Hematopoietic multipotent progenitor cell treated with erythropoietin and hydrocortisone succinate and interleukin-3 and kit ligand, for 4 days (in vitro differentiated cells): ENCODE results near the gene FARS2.

Experiments
- DNase-seq: peaks from one replicate; pipeline ENCODE4 v3.0.0-alpha.2; 2015

FARS2 gene

DNA sequence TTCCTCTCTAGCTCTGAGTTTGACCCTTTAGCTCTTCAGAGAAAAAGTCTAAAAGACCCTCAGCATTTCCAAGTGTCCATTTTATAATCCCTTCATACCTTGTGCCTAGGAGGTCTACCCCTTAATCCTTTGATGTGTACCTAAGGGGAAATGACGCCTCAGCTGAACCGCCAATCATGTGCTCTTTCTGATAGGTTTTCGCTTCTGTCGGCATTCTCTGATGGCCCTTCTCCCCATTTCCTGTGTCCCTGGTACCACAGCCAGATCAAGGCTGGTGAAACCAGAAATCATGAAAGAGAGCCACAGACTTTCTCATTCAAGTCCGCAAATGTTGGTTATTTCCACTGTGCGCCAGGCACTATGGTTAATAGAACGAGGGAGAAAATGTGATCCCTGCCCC is 333.9 kb downstream of the FARS2 start:
- DNase-seq = no peak

DNA sequence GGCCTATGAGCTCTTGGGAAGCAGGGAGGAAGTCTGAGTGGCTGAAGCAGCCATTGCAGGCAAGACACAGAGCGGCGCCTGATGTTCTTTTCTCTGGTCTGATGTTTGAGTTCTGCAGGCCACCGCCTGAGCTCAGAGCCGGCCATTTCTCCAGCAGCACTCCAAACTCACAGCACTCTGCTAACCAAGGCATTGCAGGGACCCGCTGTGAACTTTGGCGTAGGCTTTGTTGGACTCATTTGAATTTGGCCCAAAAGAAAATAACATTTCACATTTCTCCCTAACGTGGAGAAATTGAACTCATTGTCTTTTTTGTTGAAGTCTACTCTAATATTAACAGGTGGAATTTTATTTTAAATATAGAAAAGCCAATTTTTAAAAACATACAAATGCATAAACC is 336.1 kb downstream of the FARS2 start:
- DNase-seq = no peak

DNA sequence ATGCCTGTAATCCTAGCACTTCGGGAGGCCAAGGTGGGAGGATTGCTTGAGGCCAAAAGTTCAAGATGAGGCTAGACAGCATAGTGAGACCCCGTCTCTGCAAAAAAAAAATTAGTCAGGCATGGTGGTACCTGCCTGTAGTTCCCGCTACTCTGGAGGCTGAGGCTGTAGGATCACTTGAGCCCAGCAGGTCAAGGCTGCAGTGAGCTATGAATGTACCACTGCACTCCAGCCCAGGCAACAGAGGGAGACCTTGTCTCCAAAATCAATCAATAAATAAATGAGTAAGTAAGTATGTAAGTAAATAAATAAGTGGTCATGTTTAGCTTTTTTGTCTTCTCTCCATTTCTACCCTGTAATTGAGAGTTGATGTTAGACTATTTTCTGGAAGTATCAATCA is 336.8 kb downstream of the FARS2 start:
- no peak for DNase-seq

DNA sequence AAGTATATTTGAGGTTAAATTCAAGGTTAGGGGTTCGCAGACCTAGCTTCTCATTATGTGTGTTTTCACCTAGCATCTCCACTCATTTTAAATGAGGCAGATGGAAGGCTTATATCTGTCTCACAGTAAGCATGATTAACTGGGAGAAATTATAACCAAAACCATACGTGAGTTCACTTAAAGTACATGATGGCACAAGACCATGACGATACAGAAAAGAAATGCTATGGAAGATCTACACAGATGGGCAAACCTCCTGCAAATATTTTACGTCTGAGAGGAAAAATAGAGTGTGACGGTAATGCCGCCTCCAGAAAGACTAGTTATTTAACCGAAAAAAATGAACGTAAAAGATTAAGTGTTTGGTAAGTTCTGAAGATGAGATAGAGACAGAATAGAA is 337.8 kb downstream of the FARS2 start:
- no peak for DNase-seq

DNA sequence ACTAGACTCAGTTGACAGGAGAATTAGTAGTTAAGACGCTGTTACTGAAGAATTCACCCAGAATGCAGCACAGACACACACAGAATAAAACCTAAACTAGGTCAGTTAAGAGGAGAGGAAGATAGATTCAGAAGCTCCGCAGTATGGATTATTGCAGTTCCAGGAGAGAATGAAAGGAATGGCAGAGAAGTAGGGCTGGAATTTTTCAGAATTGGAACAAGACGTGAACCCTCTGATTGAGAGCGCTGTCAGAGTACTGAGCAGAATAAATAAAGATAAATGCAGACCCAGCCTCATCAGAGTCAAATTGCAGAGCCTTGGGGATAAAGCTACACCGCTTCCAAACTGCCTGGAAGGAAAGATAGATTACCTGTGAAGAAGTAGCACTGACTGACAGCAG is 344.6 kb downstream of the FARS2 start:
- DNase-seq = no peak

DNA sequence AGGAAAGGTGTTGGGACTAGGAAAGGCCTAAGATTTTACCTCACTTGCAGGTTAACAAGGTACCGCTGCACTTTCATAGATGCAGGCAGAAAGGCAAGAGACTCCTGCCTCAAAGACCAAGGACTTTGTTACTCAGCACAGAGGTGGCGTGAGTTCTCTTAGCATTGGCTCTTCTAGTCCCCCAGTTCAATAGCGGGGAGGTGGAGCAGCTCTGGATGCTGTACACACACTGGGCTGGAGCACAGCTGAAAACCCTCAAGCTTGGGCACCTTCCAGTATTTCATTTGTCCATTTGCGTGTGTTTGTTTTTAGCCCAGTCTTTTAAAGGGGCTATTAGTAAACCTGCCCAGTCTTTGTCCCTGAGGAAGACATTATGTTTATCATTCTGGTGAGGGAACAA is 345.2 kb downstream of the FARS2 start:
- DNase-seq = no peak

DNA sequence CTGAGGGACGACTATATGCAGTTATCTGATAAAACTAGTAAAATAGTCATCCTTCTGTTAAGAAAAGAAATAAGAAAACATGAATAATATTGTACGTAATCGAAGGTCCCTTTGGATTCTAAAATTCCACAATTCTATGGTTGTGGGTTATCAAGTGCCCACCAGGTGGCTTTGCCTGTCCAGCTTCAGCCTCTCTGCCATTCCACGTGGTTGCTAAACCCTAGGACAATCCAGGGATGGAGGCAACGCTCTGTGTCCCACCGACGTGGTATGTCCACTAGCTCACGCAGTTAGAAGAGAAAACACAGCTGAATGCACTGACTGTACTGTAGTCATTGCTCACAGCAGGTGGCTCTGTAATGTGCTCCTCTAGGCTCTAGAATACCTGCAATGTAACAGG is 349.3 kb downstream of the FARS2 start:
- no peak for DNase-seq

DNA sequence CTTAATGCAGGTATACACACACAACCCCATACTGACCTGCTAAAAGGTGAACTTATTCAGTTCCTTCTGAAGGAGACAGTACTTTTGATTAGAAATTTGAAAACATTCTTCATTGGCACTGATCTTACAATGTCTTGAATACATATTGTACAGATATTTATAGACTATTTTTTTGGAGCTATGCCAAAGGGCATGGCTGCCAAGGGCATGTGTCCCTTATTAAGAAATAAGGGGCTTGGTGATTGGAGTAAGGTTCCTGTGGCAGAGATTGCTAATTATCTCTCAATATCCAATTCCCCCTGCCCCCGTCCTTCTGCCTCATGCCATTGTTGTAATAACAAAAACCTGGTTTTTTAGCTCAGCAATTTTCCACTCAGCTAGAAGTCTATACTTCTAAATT is 355.9 kb downstream of the FARS2 start:
- DNase-seq = no peak

DNA sequence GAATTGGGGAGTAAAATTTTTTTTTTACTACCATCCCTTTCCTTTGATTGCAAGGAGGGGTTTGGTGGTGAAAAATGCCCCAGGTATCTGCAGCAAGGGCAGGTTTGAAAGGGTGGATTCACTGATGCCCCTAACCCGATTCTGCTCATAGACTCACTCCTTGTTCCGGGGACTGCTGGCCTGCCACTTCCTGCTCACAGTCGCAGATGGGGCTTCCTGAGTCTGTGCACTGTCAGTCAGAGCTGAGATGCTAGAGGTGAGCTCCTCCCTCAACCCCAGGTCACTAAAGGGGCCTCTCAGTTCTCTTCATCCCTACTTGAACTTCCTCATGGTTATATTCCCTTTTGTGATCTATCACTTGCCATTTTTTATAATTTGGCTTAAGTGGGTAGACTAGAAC is 357.9 kb downstream of the FARS2 start:
- DNase-seq = no peak

DNA sequence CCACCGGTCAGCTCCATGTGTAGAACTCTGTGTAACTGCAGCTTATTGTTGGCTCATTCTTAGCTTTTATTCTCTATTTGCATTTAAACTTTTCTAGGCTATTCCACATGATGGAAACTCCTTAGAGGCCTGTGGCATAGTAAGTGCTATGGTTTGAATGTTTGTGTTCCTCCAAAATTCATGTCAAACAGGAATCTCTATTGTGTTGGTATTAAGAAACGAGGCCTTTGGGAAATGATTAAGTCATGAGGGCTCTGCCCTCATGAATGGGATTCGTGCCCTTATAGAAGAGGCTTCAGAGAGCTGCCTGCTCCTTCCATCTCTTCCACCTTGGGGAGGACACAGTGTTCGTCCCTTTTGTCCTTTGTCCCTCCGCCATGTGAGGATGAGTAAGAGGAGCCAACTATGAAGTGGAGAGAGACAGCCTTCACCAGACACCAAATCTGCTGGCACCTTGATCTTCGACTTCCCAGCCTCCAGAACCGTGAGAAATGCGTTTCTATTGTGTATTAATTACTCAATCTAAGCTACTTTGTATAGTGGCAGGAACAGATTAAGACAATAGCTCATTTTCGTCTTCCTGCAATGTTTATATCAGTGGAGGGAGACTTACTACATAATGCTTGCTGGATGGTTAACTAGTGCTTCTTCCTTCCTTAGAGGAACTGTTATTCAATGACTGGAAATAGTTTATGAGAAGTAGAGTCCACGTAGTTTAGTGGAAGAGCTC is 361.1 kb downstream of the FARS2 start:
- no peak for DNase-seq

DNA sequence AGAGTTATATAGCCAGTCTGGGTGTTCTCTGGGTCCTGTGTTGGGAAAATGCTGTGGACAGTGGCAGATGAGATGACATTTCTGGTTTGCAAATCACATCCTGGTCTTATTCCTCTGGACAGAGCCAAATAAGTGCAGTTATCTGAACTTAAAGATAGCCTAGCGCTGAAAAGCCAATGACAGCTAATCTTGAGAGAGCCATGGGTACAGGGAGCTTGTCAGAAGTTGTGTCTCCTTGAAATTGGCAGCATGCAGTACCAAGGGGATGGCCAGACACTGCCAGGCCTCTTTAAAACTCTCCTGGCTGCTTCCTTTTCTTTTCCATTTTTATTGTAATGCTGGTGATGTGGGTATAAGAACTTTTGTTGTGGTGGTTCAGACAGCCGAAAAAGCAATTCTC is 362.5 kb downstream of the FARS2 start:
- no peak for DNase-seq

DNA sequence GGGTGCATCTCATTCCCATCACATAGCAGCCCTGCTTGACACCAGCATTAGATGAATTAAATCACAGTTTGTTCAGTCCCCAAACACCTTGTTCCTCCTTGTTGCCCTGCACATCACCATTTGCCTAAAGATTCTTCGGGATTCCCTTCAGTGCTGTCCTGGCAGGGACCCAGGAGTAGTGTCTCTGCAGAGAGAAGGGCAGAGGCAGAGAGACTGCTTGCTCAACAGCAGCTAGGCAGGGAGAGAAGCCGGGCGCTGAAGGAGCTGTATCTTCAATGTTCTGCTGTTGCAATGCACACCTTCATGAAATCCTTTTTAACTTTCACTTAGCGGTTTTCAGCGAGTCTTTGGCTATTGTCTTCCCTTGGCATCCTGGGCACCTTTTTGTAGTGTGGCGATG is 362.9 kb downstream of the FARS2 start:
- DNase-seq = no peak

DNA sequence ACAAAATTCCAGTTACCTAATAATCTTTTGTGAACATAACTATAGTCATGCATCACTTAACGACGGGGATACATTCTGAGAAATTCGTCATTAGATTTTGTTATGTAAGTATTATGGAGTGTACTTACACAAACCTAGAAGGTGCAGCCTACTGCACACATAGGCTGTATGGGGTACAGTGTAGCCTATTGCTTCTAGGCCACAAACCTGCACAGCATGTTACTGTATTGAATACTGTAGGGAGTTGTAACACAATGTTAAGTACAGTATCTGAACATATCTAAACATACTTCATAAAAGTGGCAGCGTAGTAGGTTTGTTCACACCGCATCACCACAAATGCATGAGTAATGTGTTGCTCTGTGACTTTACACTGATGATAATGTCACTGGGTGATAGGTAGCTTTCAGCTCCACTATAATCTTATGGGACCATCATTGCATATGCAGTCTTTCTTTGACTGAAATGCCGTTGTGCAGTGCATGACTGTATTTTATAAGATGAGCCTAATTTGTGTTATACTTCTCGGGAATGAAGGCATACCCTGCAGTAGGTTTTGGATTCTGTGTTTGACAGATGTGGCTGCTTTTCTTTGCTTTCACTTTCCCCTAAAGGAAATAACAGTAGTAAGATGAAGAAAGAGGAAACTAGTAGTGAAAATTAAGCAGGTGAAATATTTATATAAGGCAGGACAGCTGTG is 365.6 kb downstream of the FARS2 start:
- peak; percentile 19 for DNase-seq

DNA sequence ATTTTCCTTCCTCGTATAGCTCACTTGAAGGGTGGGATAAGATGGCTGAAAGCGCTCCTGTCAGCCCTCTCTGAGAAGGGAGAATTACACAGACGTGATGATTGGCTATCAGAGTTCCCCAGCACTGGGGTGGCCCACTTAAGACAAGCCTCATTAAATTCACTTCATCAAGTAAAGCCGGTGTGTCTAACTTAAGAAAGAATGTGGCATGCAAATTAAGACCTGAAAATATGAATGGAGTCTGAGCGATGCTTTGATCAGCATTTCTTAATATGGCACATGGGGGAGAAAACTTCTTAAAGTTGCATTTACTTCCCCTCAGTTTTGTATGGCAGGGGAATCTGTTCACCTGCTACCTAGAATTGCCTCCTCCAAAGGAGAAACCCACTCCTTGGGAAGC is 369.3 kb downstream of the FARS2 start:
- DNase-seq = no peak

DNA sequence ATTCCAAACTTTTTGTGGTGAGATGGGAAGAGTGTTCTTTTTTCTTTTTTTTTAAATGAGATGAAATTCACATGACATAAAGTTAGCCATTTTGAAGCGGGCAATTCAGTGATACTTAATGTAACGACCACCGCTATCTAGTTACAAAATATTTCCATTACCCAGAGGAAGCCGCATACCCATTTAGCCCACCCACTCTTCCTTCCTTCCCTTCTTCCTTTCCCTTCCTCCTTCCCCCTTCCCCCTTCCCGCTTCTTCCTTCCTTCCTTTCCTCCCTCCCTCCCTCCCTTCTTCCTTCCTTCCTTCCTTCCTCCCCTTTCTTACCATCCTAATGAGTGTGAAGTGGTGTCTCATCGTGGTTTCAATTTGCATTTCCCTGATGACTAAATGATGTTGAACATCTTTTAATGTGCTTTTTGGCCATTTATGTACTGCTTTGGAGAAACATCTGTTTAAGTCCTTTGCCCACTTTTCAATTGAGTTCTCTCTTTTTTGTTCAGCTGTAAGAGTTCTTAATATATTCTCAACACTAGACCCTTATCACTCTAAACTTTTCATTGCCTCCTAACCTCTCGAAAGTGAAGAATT is 371.1 kb downstream of the FARS2 start:
- no peak for DNase-seq

DNA sequence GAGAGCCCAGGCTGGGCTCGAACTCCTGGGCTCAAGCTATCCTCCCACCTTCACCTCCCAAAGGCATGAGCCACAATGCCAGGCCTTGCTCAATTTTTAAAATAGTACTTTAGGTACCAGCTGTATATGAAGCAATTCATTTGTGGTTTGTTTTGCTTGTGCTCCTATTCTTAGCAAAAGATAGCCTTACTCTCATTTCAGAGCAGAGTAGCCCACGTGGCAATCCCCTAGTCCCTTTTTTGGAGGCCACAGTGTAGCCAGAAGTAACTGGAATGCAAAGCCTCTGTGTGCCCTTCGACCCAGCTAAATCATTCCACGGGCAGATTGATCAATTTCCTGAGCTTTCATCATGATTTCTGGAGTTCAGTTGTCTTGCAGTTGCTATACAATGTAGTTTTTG is 373.2 kb downstream of the FARS2 start:
- no peak for DNase-seq

DNA sequence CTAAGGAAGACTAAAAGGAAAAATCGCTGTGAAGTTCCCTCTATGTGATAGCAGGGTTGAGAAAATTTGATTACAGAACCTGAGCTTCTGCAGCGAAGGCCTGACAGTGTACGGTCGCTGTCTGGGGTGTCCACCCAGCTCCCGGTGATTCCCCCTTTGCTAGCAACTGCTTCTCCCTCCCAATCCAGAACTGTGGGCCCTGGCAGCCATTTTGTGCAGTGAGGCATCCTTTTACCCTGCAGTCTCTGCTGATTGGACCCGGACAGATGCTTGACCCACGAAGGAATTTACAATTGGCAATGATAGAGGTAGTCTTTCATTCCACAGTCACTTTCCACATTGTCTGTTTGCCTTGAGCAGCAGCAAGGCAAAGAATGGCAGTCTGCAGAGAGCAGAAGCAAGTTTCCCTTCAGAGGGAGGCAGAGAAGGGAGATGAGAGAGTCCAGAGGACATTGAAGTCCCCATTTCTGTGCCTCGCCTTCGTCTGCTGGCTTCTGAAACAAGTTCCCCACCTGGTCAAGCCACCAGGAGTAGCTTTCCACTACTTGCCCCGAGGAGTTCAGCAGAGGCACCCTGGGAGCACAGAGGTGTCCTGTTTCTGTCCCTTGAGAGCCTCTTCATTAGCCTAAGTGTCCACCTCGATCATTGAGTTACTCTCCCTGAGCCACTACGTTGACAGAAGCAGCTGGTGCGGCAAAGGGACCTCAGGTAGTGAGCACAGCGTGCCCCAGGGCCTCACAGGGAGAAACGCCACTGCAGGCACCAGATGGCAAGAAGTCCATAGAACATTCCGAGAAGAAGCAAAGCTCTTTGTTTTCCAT is 375.1 kb downstream of the FARS2 start:
- DNase-seq = no peak

DNA sequence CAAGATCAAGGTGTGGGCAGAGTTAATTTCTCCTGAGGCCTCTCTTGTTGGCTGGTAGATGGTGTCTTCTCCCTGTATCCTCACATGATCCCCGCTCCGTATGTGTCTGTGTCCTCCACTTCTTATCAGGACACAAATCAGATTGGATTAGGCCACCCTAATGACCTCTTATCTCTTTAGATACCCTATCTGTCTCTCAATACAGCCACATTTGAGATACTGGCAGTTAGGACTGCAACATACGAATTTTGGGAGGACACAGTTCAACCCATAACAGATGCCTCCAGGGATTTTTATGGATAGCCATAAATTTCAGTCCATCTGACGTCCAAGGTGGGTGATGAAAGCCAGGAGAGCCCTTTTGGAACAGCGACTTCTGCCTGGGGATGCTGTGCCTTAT is 376.4 kb downstream of the FARS2 start:
- no peak for DNase-seq

DNA sequence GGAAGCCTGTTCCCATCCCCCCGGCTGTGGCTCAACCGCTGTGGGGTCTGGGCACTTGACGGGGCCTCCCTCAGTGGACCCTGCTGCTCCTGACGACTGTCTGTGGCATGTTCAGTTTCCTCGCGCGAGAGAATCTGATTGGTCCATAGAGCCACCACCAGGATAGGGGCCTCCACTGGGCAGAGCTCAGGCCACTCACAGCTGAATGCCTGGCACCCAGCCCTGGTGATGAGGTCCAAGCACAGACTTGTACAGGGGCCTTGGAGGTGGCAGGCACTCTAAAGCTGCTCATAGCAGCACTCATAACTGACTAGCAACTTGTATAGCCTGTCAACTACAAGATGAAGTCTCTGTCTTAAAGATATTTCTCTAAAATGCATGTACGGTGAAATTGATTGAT is 377.4 kb downstream of the FARS2 start:
- no peak for DNase-seq

DNA sequence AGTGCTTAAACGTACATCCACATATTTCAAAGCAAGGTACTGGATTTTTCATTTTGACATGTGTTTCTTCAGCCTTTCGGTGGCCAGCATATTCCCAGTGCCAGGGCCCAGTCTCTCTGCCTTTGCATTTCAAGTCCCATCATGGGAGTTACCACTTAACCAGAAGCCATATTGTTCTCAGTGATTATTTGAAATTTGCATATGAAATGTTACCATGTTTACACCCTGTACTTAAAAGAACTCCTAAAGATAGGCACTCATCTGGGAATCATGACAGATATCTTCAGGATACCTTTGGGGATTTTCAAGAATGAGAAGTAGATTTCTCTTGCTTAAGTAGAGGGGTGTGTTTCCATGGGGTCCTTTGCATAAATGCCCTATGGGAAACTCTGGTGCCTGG is 377.9 kb downstream of the FARS2 start:
- no peak for DNase-seq

DNA sequence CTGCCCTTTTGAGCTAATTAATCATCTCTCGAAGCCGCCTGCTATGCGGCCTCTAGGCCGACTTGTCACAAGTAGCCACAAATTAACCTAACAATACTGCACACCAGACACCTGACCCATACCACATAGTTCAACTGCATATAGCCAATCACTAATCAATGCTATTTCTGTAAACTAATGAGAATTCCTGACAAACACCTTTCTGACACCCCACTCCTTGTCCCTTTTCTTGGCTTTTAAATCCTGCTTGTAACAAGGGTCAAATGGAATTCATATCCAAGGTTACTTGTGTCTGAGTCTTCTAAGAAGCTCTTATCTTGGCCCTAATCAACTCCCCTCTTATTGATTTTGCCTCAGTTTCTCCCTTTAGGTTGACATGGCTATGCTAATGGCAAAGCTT is 379.3 kb downstream of the FARS2 start:
- no peak for DNase-seq

DNA sequence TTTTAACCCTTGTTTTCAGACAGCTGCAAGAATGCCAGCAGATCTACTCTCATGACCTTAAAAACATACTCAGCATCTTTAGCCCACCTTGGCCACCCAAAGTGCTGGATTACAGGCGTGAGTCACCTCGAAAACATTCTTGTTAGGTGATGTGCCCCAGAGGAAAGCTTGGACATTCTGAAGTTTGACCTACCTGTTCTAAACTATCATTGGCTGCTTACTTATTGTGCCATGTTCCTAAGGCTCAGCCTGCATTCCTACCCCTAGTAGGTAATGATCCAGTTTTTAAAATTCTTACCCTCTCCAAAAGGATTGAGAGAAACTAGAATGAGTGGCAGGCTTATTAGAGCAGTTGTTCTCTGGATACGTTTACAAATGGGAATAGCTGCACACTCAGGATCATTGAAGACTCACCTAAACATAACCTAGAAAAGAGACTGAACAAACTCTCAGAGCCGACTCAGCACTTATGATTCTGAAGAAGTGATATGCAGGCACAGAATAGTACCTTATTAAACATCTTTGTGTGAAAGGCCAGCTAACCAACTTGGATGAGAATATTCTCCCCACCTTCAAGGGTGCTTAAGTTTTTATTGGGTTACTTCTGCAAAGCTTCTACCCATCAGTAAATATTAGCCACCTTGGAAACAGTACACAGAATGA is 383.3 kb downstream of the FARS2 start:
- DNase-seq = no peak
